Medulla oblongata (tissue), 1 donor: ENCODE measurements around the gene MARCHF2.
"Not testable (repeated sequence)": the region's sequence is repeated elsewhere in the genome, so short reads cannot be mapped to it uniquely, and the experiment has no call there.

Experiments used
- DNase-seq: peaks from one replicate; pipeline ENCODE4 v3.0.0-alpha.2; 2015; ENCODE audit errors: extremely low spot score

MARCHF2 gene, protein sequence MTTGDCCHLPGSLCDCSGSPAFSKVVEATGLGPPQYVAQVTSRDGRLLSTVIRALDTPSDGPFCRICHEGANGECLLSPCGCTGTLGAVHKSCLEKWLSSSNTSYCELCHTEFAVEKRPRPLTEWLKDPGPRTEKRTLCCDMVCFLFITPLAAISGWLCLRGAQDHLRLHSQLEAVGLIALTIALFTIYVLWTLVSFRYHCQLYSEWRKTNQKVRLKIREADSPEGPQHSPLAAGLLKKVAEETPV

DNA sequence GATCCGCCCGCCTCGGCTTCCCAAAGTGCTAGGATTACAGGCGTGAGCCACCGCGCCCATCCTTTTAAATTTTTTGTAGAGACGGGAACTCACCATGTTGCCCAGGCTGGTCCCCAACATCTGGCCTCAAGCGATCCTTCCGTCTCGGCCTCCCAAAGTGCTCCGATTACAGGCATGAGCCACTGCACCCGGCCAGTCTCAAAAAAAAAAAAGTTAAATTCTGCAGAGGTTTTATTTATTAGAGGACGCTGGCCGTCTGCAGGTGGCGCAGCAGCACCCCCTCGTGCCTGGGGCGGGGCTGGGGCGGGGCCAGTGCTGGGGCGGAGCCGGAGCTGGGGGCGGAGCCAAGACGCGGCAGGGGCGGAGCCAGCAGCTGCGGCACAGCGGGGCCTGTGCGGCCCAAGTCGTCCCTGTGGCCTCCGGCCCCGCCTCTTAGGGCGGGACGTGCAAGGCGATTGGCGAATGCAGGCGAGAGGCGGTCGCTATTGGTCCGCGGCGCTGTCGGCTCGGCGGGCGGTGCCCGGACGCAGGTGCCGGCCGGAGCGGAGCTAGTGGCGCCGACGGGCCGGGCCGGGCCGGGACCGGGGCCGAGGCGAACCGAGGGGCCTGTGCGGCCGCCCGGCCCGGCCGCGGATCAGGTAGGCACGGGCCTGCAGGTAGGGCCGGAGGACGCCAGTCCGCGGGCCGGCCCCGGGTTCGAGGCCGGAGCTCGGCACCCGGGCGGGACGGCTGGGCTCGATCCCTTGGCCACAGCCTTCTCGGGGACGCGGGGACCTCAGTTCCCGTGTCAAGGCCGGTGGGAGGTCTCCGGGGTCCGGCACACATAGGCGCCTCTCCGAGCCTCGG is at the start of gene MARCHF2:
TSS of gene MARCHF2 (plus strand) at position 523 of the 846 bp plus-strand sequence. CDS start 8,536 bp downstream, outside the sequence.
- peak; percentile 98 for DNase-seq

DNA sequence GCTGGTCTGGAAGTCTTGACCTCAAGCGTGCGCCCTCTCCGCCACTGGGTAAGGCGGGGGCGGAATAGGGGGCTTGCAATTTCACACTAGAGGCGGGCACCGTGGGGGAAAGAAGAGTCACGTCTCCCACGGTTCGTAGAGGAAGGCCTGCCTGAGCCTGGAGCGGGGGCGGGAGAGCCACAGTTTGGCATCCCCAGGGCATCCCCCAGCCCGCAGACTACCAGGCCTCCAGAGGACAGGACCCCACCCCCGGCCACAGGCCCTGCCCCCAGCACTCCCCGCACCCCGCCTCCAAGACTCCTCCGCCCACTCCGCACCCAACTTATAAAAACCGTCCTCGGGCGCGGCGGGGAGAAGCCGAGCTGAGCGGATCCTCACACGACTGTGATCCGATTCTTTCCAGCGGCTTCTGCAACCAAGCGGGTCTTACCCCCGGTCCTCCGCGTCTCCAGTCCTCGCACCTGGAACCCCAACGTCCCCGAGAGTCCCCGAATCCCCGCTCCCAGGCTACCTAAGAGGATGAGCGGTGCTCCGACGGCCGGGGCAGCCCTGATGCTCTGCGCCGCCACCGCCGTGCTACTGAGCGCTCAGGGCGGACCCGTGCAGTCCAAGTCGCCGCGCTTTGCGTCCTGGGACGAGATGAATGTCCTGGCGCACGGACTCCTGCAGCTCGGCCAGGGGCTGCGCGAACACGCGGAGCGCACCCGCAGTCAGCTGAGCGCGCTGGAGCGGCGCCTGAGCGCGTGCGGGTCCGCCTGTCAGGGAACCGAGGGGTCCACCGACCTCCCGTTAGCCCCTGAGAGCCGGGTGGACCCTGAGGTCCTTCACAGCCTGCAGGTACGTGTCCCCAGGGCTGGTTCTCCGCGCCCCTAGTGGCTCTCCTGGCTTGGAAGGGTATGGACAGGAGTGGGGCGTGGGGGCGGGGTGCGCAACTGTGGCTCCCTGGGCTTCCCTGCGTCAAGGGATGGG is 49.0 kb upstream of the MARCHF2 start, which contains the start of gene ANGPTL4:
TSS of gene ANGPTL4 (plus strand) at position 353 of the 969 bp plus-strand sequence. CDS start at position 520, 167 bp downstream.
- peak; percentile 74 for DNase-seq

DNA sequence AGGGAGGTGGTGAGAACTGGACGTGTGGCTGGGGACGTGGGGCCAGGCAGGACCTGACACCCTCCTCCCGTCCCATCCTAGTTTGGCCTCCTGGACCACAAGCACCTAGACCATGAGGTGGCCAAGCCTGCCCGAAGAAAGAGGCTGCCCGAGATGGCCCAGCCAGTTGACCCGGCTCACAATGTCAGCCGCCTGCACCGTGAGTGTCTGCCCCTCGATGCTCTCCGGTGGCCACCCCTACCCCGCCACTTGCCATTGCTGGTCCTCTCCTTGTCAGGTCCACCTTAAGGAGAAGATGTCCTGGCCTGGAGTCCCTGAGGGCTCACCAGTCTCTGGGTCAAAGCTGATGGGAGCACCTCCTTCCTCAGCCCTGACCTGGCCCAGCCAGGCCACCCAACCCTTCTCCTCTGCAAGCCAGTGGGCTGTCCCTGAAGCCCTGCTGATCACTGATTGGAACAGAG is 47.0 kb upstream of the MARCHF2 start:
- DNase-seq = no peak

DNA sequence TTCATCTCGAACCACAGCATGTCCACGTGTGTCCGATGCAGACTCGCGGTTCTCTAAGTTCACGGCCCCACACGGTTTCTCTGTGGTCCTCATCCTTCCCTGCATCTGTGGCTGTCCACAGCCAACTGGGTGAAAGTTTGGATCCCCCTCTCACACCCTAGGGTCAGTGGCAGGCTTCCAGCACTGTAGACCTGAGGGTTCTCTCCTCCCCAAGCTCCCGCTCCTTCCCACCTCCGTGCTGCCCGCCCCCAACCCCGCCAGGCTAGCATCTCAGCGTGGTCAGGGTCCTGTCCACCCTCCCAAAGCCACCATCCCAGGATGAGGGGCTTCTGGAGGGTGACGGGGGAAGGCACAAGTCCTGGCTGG is 46.2 kb upstream of the MARCHF2 start:
- no peak for DNase-seq

DNA sequence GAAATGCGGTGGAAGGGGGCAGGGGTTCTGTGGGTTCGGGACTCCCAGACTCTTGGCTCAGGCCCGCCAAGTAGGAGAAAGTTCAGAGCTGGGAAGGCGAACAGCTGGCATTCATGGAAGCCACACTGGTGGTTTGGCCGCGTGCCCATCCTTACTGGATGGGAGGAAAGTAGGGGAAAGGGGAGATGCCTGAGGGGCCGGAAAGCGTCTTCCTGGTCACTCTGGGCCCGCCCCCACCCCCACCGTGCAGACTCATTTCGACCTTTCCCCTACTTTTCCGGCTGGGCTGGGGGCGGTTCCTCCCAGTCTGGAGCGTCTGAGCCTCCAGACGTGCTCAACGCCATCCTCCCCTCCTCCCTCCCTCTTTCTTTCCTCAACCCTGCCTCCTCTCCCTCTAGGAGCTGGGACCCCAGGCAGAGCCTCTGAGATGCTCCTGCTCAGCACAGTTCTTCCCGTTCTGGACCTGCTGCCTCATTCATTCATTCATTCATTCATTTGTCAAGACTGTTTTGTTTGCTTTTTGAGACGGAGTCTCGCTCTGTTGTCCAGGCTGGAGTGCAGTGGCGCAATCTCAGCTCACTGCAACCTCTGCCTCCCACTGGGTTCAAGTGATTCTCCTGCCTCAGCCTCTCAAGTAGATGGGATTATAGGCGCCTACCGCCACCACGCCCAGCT is 45.6 kb upstream of the MARCHF2 start:
- peak; percentile 90 for DNase-seq

DNA sequence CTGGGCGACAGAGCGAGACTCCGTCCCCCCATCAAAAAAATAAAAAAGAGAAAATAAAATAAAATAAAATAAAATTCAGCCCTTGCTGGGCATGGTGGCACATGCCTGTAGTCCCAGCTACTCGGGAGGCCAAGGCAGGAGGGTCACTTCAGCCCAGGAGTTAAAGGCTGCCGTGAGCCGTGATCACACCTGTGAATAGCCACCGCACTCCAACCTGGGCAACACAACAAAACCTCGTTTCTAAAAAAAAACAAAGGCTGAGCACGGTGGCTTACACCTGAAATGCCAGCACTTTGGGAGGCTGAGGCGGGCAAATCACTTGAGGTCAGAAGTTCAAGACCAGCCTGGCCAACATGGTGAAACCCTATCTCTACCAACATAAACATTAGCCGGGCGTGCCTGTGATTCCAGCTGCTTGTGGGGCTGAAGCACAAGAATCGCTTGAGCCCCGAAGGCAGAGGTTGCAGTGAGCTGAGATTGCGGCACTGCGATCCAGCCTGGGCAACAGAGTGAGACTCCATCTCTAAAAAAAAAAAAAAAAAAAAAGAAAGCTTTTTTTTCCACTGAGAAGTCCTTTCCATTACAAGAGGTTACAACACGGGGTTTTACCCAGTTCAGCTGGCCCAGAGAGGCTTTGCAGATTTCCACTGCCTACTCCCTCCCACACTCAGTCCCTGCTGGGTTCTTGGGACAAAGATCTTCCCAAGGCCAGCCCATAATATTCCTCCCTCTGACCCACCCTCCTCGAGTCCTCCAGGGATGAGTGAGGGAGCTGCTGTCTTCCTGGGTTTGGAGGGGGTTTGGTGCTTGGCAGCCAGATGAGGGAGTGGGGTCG is 42.7 kb upstream of the MARCHF2 start:
- no peak for DNase-seq

DNA sequence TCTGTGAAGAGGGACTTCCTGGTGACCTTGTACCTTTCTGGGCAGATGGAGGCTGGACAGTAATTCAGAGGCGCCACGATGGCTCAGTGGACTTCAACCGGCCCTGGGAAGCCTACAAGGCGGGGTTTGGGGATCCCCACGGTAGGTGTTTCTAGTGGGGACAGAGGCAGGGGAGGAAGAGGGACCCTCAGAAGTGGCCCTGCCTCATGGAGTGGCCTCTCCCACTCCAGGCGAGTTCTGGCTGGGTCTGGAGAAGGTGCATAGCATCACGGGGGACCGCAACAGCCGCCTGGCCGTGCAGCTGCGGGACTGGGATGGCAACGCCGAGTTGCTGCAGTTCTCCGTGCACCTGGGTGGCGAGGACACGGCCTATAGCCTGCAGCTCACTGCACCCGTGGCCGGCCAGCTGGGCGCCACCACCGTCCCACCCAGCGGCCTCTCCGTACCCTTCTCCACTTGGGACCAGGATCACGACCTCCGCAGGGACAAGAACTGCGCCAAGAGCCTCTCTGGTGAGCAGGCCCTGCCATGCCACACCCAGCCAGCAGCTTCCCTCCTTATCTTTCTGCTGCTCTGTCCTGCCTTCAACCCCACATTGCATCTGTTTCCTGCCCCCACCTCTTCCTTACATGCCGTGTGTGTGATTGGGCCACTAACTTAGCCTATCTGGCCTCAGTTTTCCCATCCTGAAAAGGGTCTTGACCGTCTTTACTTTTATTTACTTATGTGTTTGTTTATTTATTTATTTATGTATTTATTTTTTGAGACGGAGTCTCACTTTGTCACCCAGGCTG is 41.9 kb upstream of the MARCHF2 start:
- DNase-seq = no peak

DNA sequence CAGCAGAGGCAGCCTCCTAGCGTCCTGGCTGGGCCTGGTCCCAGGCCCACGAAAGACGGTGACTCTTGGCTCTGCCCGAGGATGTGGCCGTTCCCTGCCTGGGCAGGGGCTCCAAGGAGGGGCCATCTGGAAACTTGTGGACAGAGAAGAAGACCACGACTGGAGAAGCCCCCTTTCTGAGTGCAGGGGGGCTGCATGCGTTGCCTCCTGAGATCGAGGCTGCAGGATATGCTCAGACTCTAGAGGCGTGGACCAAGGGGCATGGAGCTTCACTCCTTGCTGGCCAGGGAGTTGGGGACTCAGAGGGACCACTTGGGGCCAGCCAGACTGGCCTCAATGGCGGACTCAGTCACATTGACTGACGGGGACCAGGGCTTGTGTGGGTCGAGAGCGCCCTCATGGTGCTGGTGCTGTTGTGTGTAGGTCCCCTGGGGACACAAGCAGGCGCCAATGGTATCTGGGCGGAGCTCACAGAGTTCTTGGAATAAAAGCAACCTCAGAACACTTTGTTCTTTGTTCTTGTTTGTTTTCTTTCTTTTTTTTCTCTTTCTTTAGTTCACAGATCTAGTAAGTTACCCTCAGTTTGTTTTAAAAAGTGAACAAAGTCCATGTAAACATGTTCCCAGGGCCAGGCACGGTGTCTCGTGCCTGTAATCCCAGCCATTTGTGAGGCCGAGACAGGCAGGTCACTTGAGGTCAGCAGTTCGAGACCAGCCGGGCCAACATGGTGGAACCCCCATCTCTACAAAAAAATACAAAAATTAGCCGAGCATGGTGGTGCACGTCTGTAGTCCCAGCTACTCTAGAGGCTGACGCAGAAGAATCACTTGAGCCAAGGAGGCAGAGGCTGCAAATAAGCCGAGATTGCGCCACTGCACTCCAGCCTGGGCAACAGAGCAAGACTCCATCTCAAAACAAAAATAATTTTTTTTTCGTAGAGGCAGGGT is 39.0 kb upstream of the MARCHF2 start:
- DNase-seq = no peak

DNA sequence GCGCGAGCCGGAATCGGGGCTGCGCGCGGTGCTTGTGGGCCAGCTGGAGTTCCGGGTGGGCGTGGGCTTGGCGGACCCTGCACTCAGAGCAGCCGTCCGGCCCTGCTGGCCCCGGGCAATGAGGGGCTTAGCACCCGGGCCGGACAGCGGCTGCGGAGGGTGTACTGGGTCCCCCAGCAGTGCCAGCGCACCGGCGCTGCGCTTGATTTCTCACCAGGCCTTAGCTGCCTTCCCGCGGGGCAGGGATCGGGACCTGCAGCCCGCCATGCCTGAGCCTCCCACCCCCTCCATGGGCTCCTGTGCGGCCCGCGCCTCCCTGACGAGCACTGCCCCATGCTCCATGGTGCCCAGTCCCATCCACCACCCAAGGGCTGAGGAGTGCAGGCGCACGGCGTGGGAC is 37.3 kb upstream of the MARCHF2 start:
- DNase-seq = not testable (repeated sequence)

DNA sequence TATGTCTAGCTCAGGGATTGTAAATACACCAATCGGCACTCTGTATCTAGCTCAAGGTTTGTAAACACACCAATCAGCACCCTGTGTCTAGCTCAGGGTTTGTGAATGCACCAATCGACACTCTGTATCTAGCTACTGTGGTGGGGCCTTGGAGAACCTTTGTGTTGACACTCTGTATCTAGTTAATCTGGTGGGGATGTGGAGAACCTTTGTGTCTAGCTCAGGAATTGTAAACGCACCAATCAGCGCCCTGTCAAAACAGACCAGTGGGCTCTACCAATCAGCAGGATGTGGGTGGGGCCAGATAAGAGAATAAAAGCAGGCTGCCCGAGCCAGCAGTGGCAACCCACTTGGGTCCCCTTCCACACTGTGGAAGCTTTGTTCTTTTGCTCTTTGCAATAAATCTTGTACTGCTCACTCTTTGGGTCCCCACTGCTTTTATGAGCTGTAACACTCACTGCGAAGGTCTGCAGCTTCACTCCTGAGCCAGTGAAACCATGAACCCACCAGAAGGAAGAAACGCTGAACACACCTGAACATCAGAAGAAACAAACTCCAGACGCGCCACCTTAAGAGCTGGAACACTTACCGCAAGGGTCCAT is 36.6 kb upstream of the MARCHF2 start:
- not testable (repeated sequence) for DNase-seq

DNA sequence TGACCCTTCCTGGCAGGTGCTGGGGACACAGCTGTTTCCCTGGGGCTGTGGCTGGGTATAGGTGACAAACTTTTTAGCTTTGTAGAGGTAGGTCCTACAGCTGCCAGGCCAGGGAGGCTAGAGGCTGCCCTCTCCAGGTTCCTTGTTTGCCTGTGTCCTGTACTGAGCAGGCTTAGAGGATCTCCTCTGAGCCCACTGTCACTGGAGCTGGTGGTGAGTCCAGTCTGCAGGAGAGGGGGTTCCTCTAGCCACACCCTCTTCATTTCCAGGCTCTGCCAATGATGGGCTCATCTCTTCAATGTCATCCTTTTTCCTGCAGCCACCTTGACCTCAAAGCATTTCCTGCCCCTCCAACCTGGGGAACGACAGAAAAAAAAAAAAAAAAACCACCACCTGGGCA is 35.5 kb upstream of the MARCHF2 start:
- no peak for DNase-seq

DNA sequence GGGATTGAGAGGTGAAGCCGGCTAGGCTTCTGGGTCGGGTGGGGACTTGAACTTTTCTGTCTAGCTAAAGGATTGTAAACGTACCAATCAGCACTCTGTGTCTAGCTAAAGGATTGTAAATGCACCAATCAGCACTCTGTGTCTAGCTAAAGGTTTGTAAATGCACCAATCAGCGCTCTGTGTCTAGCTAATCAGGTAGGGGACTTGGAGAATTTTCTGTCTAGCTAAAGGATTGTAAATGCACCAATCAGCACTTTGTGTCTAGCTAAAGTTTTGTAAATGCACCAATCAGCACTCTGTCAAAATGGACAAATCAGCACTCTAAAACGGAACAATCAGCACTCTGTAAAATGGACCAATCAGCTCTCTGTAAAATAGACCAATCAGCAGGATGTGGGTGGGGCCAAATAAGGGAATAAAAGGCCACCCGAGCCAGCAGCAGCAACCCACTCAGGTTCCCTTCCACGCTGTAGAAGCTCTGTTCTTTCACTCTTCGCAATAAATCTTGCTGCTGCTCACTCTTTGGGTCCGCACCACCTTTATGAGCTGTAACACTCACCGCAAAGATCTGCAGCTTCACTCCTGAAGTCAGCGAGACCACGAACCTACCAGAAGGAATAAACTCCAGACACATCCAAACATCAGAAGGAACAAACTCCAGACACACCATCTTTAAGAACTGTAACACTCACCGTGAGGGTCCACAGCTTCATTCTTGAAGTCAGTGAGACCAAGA is 33.8 kb upstream of the MARCHF2 start:
- not testable (repeated sequence) for DNase-seq

DNA sequence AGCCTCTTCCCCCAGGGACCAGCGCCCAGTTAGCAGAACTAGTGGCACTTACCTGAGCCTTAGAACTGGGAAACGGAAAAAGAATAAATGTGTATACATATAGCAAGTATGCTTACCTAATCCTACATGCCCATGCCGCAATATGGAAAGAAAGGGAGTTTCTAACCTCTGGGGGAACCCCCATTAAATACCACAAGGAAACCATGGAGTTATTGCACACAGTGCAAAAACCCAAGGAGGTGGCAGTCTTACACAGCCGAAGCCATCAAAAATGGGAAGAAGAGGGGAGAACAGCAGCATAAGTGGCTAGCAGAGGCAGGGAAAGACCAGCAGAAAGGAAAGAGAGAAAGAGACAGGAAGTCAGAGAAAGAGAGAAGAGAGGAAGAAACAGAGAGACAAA is 28.5 kb upstream of the MARCHF2 start:
- not testable (repeated sequence) for DNase-seq

DNA sequence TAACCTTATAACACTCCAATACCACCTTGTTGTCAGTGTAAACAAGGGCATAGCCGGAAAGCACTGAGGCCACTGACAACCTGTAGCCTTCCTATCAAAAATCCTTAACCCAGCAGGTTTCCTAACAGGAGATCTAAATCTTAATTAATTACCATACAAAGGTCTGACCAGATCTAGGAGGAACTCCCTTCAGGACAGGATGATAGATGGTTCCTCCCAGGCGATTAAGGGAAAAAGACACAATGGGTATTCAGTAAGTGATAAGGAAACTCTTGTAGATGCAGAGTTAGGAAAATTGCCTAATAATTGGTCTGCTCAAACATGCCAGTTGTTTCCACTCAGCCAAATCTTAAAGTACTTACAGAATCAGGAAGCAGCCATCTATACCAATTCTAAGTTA is 28.0 kb upstream of the MARCHF2 start:
- DNase-seq = not testable (repeated sequence)

DNA sequence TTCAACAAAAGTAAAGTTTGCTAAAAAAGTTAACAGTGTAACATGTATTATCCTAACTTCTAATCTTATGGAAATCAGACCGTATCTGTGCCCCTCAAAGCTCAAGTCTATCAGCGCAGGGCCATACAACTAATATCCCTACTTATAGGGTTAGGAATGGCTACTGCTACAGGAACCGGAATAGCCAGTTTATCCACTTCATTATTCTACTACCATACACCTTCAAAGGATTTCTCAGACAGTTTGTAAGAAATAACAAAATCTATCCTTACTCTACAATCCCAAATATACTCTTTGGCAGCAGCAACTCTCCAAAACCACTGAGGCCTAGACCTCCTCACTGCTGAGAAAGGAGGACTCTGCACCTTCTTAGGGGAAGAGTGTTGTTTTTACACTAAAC is 27.5 kb upstream of the MARCHF2 start:
- not testable (repeated sequence) for DNase-seq

DNA sequence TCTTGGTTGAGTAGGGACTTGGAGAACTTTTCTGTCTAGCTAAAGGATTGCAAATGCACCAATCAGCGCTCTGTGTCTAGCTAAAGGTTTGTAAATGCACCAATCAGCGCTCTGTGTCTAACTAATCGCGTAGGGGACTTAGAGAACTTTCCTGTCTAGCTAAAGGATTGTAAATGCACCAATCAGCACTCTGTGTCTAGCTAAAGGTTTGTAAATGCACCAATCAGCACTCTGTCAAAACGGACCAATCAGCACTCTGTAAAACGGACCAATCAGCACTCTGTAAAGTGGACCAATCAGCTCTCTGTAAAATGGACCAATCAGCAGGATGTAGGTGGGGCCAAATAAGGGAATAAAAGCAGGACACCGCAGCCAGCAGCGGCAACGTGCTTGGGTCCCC is 26.7 kb upstream of the MARCHF2 start:
- DNase-seq = not testable (repeated sequence)

DNA sequence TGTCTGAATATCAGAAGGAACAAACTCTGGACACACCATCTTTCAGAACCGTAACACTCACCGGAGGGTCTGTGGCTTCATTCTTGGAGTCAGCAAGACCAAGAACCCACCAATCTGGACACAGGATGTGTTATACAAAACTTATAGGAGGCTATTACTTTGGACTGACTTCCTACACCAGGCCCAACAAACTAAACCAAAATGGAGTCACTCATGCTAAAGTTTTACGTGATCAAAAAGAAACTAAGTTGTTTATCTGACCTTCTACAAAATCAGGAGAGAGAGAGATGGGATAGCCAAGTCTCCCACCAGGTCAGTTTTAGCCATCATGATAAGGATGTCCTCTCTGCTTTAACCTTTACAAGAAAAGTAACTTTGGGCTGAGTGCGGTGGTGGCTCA is 26.1 kb upstream of the MARCHF2 start:
- no peak for DNase-seq
